ENCODE measurements around the gene DGAT2L6.
"Not testable (repeated sequence)": the region's sequence is repeated elsewhere in the genome, so short reads cannot be mapped to it uniquely, and the experiment has no call there.

Gene DGAT2L6

DNA sequence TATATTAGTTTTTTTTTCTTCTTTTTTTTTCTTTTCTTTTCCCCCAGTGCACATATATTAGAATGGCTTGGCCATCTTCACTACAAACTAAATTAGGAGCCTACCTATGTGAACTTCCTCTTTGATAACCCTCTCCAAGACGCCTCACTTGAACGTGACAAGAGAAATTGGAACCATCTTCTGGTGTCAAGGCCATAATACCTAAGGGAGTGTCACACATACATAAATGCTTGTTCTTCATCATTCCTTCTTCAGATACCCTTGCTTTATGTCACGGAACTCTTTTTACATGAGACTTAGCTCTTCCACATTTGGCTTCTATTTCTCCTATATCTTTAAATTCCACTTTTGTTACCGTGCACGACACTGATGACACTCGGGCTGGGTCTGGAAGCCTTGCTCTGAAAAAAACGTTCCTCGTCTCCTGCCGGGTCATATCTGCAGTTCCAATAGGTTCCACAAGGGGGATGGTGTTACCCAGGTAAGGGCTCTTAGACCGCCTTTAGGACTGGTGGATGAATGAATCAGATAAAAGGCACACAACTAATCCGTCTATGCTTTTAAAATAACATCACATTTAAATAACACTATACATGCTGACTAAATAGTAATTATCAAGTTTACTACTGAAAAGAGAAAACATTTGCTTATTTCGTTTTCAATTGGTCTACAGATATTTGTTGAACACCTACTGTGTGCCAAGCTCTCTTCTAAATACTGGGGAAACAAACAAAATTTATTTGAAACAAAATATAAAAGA, 19.9 kb downstream of the DGAT2L6 start:
- peak; percentile 18 to 60 (median 44) for DNase-seq (ENCODE audit: low read depth in 4 of 4, low spot score in 1 of 4)

DNA sequence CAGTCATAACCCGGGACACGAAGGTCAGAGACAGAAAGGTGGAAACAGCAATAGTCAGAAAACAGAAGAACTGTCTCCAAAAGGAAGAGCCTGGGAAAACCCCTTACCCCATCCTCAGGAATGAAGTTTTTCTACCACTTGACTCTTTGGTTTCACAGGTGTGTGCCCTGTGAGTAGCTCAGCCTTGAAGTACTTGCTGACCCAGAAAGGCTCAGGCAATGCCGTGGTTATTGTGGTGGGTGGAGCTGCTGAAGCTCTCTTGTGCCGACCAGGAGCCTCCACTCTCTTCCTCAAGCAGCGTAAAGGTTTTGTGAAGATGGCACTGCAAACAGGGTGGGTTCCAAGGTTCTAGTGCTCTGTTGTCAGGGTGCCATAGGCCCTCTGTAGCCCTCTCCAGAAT, 24.4 kb downstream of the DGAT2L6 start:
- no peak for DNase-seq (ENCODE audit: low read depth in 4 of 4, low spot score in 1 of 4)

DNA sequence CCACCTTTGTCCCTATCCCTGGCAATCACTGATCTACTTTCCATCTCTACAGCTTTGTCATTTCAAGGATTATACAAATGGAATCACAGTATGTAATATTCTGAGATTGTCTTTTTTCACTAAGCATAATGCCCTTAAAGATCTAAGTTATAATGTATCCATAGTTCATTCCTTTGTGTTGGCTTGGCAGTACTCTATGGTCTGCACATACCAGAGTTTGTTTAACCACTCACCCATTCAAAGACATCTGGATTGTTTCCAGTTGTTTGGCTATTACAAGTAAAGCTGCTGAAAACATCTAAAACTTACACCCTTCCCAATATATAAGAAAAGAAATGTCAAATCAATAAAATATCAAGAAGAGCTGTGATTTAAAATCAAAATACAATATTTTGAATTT, 31.2 kb downstream of the DGAT2L6 start:
- no peak for DNase-seq (ENCODE audit: low read depth in 4 of 4, low spot score in 1 of 4)

DNA sequence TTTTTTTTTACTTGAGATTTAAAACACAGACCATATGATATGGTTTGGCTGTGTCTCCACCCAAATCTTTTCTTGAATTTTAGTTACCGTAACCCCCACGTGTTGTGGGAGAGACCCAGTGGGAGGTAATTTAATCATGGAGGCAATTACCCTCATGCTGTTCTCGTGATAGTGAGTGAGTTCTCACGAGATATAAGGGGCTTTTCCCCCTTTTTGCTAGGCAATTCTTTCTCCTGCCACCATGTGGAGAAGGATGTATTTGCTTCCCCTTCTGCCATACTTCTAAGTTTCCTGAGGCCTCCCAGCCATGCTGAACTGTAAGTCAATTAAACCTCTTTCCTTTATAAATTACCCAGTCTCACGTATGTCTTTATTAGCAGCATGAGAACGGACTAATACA, 32.3 kb downstream of the DGAT2L6 start:
- DNase-seq (ENCODE audit: low read depth in 4 of 4, low spot score in 1 of 4): not testable (repeated sequence)

DNA sequence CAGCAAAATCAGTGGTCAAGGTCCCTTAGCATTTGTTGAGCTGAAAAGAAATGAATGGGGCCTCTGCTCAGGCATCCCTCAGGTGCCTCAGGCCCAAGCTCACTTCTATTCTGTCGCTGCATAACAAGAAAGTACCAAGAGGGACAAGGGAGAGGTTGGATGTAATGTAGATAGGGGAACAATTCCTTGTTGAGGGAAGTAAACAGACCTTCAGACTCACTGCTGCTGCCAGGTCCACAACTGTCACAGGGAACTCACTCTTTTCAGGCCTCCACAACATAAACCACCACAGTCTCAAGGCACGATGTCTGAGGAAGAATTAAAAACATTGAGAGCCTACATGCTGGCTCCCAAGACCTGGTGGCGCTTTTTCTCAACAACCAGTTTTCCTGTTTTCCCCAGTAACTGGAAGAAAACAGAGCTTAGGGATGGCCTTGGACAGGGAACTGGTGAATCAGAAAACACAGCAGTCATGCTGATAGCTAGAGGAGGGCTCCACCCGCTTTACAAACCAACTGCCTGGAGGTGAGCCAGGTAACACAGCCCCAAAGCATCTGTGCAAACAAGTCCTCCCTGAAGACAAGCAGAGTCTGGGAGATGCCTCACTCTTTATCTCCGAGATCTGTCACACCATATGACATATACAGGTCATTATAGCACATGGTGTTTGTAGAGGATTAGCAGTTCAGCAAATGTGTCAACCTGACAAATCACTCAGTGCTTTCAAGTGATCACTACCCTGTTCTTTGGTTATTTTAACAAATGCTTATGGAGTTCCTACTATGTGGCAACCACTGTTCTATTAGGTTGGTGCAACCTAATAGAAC, 42.9 kb downstream of the DGAT2L6 start:
- no peak for DNase-seq (ENCODE audit: low read depth in 4 of 4, low spot score in 1 of 4)

DNA sequence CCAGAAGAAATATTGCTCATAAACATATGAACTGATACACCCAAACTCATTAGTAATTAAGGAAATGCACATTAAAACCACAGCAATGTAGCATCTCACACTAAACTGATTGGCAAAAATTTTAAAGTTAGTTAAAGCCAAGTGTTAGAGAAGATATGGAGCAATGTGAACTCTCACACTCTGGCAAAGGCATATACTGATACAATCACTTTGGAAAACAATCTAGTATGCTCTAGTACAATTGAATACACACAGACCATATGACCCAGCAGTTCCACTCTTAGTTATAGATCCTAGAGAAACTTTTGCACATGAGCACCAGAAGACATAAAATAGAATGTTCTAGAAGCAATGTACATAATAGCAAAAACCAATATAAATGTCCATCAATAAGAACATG, 48.8 kb downstream of the DGAT2L6 start:
- DNase-seq (ENCODE audit: low read depth in 4 of 4, low spot score in 1 of 4): no peak

DNA sequence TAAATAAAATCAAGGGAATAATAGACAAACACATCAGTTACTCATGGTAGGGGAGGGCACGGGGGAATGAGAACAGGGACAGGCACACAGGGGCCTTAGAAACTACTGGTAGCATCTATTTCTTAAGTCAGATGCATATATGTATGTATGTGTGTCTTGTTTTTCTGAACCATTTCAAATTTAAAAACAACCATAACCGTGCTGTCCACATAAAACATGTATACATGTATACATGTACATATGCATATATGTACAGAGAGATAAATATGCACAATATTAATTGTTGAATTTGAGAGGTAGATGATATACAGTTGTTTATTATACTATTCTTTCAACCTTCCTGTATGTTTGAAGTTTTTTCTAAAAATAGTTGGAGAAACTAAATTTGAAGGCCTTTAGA, 49.4 kb downstream of the DGAT2L6 start:
- no peak for DNase-seq (ENCODE audit: low read depth in 4 of 4, low spot score in 1 of 4)

DNA sequence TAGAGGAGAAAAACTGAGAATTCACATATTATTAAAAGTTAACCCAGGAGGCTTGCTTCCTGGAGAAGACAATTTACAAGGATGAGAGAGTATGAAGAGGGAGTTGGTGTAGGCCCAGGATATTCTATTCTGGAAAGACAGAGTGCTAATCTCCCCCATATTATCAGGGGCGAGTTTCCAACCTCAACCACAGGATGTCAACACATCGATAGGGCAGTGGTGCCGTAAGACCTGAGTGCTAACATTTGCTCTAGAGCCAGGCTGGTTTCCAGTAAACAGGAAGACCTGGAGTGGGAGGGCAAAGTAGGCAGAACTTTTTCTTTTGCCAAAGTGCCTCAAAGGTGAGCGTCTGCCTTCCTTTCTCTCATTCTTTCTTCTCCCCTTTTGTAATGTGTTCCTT, 54.4 kb downstream of the DGAT2L6 start:
- no peak for DNase-seq (ENCODE audit: low read depth in 4 of 4, low spot score in 1 of 4)

DNA sequence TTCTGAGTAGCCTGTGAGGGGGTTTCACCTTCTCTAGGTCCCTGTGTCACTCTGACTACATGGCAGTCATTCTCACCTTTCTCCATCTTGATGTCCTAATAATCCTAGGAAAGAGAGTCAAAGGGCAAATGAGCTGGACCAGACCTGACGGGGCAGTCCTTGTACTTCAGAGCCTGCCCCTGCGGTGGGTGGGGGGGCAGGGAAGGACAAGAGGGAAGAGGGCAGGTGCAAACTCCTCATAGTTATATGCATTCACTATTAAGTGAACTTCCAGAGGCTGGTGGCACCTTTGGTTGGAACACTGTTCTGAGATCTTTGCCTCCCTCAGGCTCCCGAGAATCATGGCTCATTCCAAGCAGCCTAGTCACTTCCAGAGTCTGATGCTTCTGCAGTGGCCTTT, 57.1 kb downstream of the DGAT2L6 start, which contains the start of gene AWAT1:
AWAT1 (plus strand) TSS at position 301 of the 400 bp plus-strand sequence; CDS start at position 342, 41 bp downstream.
- DNase-seq (ENCODE audit: low read depth in 4 of 4, low spot score in 1 of 4): no peak

DNA sequence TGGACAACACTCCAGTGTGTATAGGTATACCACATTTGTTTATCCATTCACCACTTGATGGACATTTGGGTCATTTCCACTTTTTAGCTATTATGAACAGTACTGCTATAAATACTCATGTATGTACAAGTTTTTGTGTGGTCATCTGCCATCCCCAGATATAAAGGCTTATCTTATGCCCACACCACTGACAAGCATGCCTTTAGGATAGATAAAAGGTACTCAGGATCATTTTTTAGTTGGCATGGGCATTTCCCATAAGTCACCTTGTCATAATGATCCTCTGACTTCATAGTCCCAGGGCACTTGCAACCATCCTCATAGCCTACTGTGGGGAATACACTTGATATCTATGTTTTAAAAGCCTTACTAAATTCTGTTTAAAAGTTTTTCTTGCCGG, 63.5 kb downstream of the DGAT2L6 start:
- DNase-seq (ENCODE audit: low read depth in 4 of 4, low spot score in 1 of 4): no peak

DNA sequence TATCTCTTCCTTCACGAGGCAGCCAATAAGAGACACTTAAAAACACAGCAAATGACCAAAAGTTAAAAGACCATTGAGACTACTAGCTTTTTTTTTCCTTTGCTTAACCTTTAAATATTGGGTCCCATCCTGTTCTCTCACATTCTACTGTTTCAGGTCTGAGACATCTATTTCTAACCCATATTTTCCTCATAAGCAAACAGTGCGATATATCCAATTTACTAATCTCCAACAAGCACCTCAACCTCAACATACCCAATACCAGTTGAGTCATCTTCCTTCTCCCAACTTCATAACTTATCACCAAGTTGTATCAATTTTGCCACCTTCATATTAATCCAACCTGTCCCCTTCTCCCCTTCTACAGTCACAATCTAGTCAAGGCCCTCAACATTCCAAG, 64.2 kb downstream of the DGAT2L6 start:
- DNase-seq (ENCODE audit: low read depth in 4 of 4, low spot score in 1 of 4): no peak

DNA sequence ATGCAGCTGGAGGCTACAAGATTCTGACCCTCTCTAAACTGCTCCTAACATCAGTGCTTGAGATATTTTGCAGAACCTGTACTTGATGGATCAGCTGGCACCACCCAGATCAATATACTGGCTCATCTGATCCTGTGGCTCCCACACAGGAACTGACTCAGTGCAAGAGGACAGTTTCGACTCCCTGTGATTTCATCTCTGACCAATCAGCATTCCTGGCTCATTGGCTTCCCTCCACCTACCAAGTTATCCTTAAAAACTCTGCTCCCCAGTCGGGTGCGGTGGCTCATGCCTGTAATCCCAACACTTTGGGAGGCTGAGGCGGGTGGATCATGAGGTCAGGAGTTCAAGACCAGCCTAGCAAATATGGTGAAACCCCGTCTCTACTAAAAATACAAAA, 66.3 kb downstream of the DGAT2L6 start:
- DNase-seq (ENCODE audit: low read depth in 4 of 4, low spot score in 1 of 4): not testable (repeated sequence)

DNA sequence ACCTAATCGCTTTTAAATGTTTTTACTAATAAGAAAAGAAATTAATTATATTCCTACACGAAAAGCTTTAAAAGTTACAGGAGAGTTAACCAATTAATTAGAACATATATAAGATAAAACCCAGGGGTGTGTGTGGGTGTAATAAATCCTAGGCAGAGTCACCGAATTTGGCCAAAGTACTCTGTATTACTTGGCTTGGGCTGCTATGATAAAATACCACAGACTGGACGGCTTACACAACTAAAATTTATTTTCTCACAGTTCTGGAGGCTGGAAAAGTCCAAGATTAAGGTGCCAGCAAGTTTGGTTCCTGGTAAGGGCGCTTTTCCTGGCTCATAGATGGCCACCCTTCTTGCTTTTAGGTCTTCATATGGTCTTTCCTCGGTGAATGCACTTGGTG, 67.6 kb downstream of the DGAT2L6 start:
- DNase-seq (ENCODE audit: low read depth in 4 of 4, low spot score in 1 of 4): no peak

DNA sequence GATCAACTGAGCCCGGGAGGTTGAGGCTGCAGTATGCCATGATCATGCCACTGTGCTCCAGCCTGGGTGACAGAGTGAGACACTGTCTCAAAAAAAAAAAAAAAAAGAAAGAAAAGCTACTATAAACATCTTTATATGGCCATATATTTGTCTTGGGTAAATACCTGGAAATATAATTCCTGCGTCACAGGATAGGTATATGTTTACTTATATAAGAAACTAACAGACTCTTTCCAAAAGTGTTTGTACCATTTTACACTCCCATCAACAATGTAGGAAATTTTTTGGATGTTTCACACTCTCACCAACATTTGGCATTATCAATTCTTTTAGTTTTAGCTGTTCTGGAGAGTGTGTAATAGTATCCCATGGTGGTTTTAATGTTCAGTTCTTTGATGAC, 70.0 kb downstream of the DGAT2L6 start:
- no peak for DNase-seq (ENCODE audit: low read depth in 4 of 4, low spot score in 1 of 4)

DNA sequence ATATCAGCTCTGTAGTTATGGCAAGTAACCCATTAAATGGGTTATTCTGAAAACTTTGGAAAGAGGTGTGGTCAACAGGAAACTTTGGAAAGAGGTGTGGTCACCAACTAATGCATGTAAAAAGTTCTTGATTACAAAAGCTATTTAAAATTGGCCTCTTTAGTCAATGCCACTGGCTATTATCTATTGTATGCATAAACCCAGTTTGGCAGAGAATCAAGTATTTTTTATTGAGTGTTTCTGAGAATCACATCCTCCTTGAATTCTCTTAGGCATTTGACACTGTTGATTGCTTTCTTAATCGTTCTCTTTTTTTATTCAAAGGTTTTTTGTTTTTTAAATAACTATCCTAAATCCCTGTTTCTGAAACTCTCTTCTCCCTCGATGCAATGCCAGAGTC, 75.2 kb downstream of the DGAT2L6 start:
- no peak for DNase-seq (ENCODE audit: low read depth in 4 of 4, low spot score in 1 of 4)

DNA sequence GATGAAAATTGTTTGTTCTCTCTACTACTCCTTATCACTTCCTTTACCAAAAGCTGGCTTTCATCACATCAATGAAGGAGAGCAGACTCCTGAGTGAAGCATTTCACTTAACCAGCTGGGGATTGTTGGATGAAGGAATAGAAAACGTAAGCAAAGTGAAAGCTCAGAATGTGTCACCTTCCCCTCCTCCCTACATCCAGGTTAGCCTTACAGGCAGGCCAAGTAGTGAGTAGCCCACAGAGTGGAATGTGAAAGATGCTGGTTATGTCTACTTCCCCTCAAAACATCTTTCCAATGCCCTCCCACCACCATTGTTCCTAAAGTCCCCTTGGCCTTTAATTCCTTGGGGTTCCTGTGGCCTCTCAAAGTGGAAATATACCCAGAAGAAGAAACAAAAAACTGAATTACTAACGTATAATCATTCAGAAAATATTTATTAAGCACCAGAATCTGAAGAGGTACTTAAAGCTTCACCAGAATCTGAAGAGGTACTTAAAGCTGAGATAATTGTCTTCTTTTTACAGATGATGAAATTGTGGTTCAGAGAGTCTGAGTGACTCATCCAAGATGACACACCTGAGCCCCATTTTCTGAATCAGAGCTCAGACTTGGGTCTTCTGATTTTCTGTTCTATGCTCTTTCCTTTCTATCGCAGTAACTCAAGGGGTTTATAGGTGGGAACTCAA, 76.2 kb downstream of the DGAT2L6 start:
- DNase-seq (ENCODE audit: low read depth in 4 of 4, low spot score in 1 of 4): no peak

DNA sequence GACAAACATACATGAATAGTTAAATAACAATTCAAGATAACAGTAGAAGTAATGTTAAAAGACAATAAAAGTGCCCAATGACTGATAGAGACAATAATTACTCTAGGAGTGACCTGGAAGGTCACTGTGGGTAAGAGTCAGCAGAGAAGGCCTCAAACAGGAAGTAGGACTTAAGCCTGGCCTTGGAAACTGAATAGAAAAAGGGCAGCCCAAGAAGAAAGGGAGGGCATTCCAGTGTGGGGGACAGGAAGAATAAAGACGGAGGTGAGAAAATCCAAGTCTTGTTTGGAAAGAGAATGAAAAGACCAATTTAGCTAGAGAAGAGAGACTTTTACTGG, 76.7 kb downstream of the DGAT2L6 start:
- no peak for DNase-seq (ENCODE audit: low read depth in 4 of 4, low spot score in 1 of 4)

DNA sequence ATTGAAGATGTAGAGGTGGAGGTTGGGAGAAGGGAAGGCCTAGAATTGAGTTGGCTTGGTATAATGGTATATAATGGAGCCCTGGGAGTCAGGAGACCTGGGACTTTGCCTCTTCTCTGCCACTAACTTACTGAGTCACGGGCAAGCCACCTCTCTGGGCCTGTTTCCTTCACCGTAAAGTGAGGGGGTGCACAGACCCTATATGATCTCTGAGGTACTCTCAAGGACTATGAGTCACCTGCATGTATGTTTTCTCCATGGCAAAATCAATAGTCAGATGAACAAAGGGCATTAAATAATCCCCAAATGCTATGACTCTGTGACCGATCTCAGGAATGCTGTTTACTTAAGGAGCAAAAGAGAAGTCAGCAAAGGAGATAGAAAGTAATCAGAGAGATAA, 77.6 kb downstream of the DGAT2L6 start:
- no peak for DNase-seq (ENCODE audit: low read depth in 4 of 4, low spot score in 1 of 4)

Measured in stimulated activated CD4-positive, alpha-beta T cell treated with anti-CD3 and anti-CD28 coated beads, Interleukin-1b, Interleukin-23, amount 100 ng/mL, for 24 hours (primary cell).